Tibial nerve (tissue), 4 donors: ENCODE data around the gene POTEG. TPM values are rescaled to one million over a fixed set of nuclear protein-coding genes. Genes with fewer than 3 reads are reported as not detected.
"Not testable (repeated sequence)": the region's sequence is repeated elsewhere in the genome, so short reads cannot be mapped to it uniquely, and the experiment has no call there.

Experiments used
- DNase-seq, 2 donors: peaks; one replicate each; pipeline ENCODE4 v3.0.0-alpha.2; 2019; ENCODE audit warnings: low spot score in 2 of 2
- H3K27ac ChIP-seq, 4 donors: fragments of 200-600 bp; sonication (generic) in 3 of 4; one replicate each; pipeline ENCODE4 v1.5.1; 2017 to 2019; ENCODE audit warnings: mild to moderate bottlenecking in 1 of 4
- H3K27me3 ChIP-seq, 2 donors: fragments of 200-600 bp; sonication (generic) in 1 of 2; one replicate each; pipeline versions ENCODE4 v1.5.1 to v1.6.0; 2017 to 2019
- H3K36me3 ChIP-seq, 3 donors: fragments of 200-600 bp; sonication (generic); one replicate each; pipeline ENCODE4 v1.5.1; 2018 to 2019
- H3K4me1 ChIP-seq, 4 donors: fragments of 200-600 bp; sonication (generic) in 3 of 4; one replicate each; pipeline ENCODE4 v1.5.1; 2017 to 2019
- H3K4me3 ChIP-seq, 4 donors: fragments of 200-600 bp; sonication (generic) in 3 of 4; one replicate each; pipeline ENCODE4 v1.5.1; 2017 to 2019; ENCODE audit warnings: mild to moderate bottlenecking in 1 of 4, moderate library complexity in 1 of 4
- H3K9me3 ChIP-seq, 4 donors: fragments of 200-600 bp; sonication (generic) in 3 of 4; one replicate each; pipeline ENCODE4 v1.5.1; 2017 to 2019
- whole genome bisulfite sequencing, 2 donors: methylation state at CpG; one replicate each; pipeline ENCODE4 v1.1.5; 2018; 5-methylcytosine and 5-hydroxymethylcytosine counted together
- total RNA-seq, 4 donors: library from RNA; depleted of rRNA; stranded (reverse); fragments of >200 nt; gene quantifications; one replicate each; pipeline ENCODE4 v1.1.0, GENCODE V29; 2016

POTEG gene
- total RNA-seq, 4 donors from 2014 or later: not detected

DNA sequence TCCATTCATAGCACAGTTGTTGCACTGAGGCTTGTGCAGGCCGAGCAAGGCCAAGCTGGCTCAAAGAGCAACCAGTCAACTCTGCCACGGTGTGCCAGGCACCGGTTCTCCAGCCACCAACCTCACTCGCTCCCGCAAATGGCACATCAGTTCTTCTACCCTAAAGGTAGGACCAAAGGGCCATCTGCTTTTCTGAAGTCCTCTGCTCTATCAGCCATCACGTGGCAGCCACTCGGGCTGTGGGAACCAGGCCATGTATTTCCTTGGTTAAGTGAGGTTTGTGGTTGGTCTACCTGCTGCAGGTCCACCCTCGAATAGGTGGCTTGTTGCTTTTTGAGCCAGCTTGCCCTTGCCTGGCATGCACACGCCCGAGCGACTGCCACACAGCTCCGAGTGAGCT is 39.4 kb downstream of the POTEG start:
- 81% methylated on average over 7 of the region's 12 CpGs; no CpG with 5 or more reads in 1 of the 2 donors for WGBS, 2 donors
- not testable (repeated sequence) for H3K36me3 ChIP-seq, H3K4me1 ChIP-seq, H3K4me3 ChIP-seq, H3K27ac ChIP-seq, H3K27me3 ChIP-seq, H3K9me3 ChIP-seq, DNase-seq

DNA sequence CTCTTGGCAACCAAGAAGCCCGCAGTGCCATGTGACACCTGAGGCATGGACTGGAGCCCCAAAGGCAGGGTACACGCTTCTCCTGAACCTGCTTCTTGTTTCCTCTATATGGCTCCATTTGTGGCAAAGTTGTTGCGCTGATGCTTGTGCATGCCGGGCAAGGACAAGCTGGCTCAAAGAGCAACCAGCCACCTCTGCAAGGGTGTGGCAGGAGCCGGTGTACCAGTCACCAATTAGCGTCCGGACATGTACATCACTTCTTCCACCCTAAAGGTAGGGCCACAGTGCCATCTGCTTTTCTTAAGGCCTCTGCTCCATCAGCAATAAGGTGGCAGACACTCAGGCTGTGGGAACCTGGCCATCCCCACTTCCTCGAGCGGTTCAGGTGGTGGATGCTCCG is 43.9 kb downstream of the POTEG start:
- H3K27ac ChIP-seq, H3K9me3 ChIP-seq, H3K4me3 ChIP-seq, DNase-seq, H3K36me3 ChIP-seq, H3K27me3 ChIP-seq, H3K4me1 ChIP-seq: not testable (repeated sequence)
- WGBS, 2 donors: 89 to 100% methylated on average over 3 to 7 of the region's 10 CpGs

DNA sequence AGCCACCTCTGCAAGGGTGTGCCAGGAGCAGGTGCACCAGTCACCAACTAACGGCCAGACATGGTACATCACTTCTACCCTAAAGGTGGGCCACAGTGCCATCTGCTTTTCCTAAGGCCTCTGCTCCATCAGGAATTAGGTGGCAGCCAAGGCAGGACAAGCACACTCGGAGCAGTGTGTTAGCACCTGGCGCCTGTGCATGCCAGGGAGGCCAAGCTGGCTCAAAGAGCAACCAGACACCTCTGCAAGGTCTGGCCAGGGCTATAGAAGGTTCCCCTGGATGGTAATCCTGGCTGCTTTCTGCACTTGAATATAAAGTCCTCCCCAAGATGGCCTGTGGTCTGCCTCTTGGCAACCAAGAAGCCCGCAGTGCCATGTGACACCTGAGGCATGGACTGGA is 45.4 kb downstream of the POTEG start:
- not testable (repeated sequence) for H3K4me1 ChIP-seq, H3K9me3 ChIP-seq, H3K27ac ChIP-seq, H3K36me3 ChIP-seq, DNase-seq, H3K27me3 ChIP-seq, H3K4me3 ChIP-seq
- 71% methylated on average over 2 of the region's 4 CpGs; no CpG with 5 or more reads in 1 of the 2 donors for WGBS, 2 donors

DNA sequence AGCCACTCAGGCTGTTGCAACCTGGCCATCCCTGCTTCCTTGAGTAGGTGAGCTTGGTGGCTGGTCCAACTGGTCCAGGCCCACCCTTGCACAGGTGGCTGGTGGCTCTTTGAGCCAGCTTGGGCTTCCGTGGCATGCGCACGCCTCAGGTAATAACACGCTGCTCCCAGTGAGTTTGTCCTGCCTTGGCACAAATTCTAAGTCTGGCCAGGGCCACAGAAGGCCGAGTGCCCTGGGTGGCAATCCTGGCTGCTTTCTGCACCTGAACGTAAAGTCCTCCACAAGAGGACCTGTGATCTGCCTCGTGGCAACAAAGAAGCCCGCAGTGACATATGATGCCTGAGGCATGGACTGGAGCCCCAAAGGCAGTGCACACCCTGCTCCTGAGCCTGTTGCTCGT is 47.1 kb downstream of the POTEG start:
- not testable (repeated sequence) for H3K27me3 ChIP-seq, H3K4me3 ChIP-seq, H3K4me1 ChIP-seq, DNase-seq, H3K27ac ChIP-seq, H3K9me3 ChIP-seq, H3K36me3 ChIP-seq
- WGBS, 2 donors: no CpG with 5 or more reads among the region's 9 CpGs

DNA sequence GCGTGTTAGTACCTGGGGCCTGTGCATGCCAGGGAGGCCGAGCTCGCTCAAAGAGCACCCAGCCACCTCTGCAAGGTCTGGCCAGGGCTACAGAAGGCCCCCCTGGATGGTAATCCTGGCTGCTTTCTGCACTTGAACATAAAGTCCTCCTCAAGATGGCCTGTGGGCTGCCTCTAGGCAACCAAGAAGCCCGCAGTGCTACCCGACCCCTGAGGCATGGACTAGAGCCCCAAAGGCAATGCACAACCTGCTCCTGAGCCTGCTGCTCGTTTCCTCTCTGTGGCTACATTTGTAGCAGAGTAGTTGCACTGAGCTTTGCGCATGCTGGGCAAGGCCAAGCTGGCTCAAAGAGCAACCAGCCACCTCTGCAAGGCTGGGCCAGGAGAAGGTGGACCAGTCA is 47.8 kb downstream of the POTEG start:
- H3K36me3 ChIP-seq, H3K27me3 ChIP-seq, DNase-seq, H3K27ac ChIP-seq, H3K9me3 ChIP-seq, H3K4me3 ChIP-seq, H3K4me1 ChIP-seq: not testable (repeated sequence)
- WGBS, 2 donors: no CpG with 5 or more reads among the region's 7 CpGs

DNA sequence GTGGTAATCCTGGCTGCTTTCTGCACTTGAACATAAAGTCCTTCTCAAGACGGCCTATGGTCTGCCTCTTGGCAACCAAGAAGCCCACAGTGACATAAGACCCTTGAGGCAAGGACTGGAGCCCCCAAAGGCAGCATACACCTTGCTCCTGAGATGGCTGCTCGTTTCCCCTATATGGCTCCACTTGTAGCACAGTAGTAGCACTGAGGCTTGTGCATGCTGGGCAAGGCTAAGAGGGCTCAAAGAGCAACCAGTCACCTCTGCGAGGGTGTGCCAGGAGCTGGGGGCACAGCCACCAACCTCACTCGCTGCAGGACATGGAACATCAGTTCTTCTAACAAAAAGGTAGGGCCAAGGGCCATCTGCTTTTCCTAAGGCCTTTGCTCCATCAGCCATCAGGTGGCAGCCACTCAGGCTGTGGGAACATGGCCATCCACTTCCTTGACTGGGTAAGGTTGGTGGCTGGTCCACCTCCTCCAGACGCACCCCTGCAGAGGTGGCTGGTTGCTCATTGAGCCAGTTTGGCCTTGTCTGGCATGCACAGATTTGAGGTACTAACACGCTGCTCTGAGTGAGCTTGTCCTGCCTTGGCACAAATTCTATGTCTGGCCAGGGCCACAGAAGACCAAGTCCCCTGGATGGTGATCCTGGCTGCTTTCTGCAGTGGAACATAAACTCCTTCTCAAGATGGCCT is 49.9 kb downstream of the POTEG start:
- H3K36me3 ChIP-seq, H3K4me3 ChIP-seq, DNase-seq, H3K27me3 ChIP-seq, H3K4me1 ChIP-seq, H3K9me3 ChIP-seq, H3K27ac ChIP-seq: not testable (repeated sequence)
- WGBS, 2 donors: 57% methylated on average over 1 of the region's 6 CpGs; no CpG with 5 or more reads in 1 of the 2 donors

DNA sequence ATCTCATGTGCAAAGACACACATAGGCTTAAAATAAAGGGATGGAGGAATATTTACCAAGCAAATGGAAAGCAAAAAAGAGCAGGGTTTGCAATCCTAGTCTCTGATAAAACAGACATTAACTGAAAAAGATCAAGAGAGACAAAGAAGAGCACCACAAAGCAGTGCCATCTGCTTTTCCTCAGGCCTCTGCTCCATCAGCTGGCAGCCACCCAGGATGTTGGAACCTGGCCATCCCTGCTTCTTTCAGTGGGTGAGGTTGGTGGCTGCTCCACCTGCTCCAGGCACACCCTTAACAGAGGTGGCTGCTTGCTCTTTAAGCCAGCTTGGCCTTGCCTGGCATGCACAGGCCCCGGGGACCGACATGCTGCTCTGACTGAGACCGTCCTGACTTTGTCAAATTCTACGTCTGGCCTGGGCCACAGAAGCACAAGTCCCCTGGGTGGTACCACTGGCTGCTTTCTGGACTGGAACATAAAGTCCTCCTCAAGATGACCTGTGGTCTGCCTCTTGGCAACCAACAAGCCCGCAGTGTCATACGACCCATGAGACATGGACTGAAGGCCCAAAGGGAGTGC is 51.0 kb downstream of the POTEG start:
- H3K27ac ChIP-seq, H3K4me1 ChIP-seq, DNase-seq, H3K9me3 ChIP-seq, H3K27me3 ChIP-seq, H3K36me3 ChIP-seq, H3K4me3 ChIP-seq: not testable (repeated sequence)
- no CpG with 5 or more reads among the region's 6 CpGs for WGBS, 2 donors

DNA sequence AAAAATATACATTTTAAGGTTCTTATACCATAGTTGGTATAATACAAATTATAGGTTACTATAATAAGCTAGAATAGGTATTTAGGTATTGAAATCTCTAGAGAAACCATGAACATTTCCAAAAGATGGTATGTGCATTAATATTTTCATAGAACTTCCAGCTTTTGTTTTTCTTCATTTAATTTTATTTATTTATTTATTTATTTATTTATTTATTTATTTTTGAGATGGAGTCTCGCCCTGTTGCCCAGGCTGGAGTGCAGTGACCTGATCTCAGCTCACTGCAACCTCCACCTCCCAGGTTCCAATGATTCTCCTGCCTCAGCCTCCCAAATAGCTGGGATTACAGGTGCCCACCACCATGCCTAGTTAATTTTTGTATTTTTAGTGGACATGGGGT is 54.0 kb downstream of the POTEG start:
- H3K4me1 ChIP-seq, H3K9me3 ChIP-seq, DNase-seq, H3K36me3 ChIP-seq, H3K4me3 ChIP-seq, H3K27me3 ChIP-seq, H3K27ac ChIP-seq: not testable (repeated sequence)
- 14 to 55% methylated on average over 1 of the region's 1 CpG for WGBS, 2 donors

DNA sequence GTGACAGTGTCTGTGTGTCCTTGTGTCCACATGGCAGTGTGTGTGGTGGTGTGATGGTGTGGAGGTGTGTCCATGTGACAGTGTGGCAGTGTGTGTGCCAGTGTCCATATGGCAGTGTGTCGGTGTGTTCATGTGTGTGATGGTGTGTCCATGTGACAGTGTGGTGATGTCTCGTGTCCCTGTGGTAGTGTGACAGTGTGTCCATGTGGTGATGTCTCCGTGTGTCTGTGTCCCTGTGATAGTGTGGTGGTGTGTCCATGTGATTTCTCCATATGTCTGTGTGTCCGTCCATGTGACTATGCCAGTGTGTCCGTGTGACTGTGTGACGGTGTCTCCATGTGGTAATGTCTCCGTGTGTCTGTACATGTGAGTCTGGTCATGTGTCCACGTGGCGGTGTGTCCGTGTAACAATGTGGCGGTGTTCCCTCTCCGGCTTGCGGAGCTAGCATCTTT is 59.7 kb downstream of the POTEG start:
- not testable (repeated sequence) for H3K4me3 ChIP-seq, H3K9me3 ChIP-seq, H3K27ac ChIP-seq, H3K36me3 ChIP-seq, DNase-seq, H3K27me3 ChIP-seq, H3K4me1 ChIP-seq
- WGBS, 2 donors: 86 to 89% methylated on average over 9 to 12 of the region's 13 CpGs

DNA sequence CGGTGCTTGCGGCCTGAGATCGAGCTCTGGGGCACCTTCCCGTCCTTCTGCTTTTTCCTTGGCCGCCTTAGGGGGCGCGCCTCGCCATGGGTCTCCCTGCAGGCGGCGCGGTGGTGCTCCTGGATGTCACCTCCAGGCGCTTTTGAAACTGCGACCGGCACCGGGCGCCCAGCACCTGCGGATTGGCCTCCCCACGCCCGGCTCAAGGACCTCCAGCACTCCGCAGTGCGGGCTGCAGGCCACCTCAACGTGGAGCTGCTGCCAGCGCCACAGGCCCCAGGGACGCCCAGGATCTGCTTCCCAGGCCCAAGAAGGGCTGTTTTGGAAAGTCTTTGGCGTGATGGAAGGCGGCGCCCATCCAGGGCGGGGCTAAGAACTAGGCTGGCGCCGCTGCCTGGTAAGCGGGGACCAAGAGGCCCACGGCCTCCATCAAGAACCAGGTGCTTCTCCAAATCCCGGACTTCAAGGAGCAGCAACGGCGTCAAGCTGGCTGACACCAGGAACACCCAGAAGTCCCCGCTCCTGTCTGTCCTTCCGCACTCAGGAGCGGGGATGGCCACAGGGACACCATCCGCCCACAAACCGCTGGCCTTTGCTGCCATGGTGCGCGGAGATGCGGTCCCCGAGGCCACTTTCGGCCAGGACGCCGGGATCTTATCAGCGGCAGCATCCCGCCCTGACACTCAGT is 61.2 kb downstream of the POTEG start:
- DNase-seq, H3K9me3 ChIP-seq, H3K36me3 ChIP-seq, H3K27ac ChIP-seq, H3K27me3 ChIP-seq, H3K4me1 ChIP-seq, H3K4me3 ChIP-seq: not testable (repeated sequence)
- 74 to 81% methylated on average over 21 to 42 of the region's 49 CpGs for WGBS, 2 donors

DNA sequence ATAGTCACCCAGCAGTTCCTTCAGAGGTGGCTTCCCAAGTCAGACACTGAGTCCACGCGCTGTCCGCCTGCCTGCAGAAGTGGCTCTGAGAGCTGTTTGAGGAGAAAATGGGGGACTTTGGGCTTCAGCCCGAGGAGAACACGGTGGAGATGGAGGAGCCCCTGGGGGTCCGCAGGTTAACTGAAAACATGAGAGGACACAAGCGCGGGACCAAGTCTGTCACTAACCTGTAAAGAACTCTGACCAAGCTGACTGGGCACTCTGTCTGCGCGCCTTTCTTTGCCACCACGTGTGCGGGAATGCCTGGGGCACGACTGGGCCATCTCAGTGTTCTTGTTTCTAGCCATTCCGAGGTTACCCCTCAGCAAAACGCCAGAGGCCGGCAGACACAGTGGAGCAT is 62.4 kb downstream of the POTEG start:
- WGBS, 2 donors: 78 to 84% methylated on average over 9 to 10 of the region's 16 CpGs

DNA sequence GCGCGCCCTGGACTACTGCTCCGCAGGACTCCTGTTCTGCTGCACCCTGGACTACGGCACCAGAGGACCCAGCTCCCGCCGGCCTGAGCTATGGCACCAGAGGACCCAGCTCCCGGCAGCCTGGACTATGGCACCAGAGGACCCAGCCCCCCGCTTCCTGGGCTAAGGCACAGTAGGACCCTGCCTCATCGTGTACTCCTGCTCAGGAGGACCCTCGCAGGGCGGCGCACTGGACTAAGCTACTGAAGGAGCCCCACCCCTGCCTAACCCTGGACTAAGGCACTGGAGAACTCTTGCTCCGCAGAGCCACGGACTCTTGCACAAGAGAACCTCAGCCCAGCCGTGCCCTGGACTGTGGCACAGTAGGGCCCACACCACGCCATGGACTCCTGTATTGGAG is 71.3 kb downstream of the POTEG start:
- not testable (repeated sequence) for H3K27ac ChIP-seq, H3K4me3 ChIP-seq, H3K27me3 ChIP-seq, DNase-seq, H3K4me1 ChIP-seq, H3K36me3 ChIP-seq, H3K9me3 ChIP-seq
- WGBS, 2 donors: no CpG with 5 or more reads among the region's 16 CpGs

More for the DNA sequence above, 62.4 kb downstream of the POTEG start:
- DNase-seq, H3K27ac ChIP-seq, H3K9me3 ChIP-seq, H3K4me3 ChIP-seq, H3K27me3 ChIP-seq, H3K4me1 ChIP-seq, H3K36me3 ChIP-seq: not testable (repeated sequence)

DNA sequence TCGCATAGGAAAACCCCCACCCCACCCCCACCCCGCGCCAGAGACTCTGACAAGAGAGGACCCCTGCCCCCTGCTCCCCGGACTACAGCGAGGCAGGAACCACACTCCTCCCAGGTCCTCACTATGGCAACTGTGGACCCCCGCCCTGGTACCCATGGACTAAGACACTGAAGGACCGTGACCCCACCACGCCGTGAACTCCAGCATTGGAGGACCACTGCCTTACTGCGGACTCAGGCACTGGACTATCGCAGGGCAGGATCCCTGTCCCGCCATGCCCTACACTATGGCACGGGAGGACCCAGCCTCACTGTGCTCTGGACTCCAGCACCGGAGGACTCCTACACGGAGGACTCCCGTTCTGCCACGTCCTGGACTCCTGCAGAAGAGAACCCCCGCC is 71.8 kb downstream of the POTEG start:
- not testable (repeated sequence) for H3K9me3 ChIP-seq, H3K27me3 ChIP-seq, H3K4me3 ChIP-seq, H3K36me3 ChIP-seq, DNase-seq, H3K27ac ChIP-seq, H3K4me1 ChIP-seq
- no CpG with 5 or more reads among the region's 18 CpGs for WGBS, 2 donors
